GM12801 (cell line): Measurements from ENCODE around the gene PARD3B.

ENCODE experiments used
- TF ChIP-seq, protein P1 (sequence below): IDR thresholded peaks from one replicate; pipeline ENCODE4 v1.5.1; 2011; ENCODE audit warnings: control low read depth; ENCODE audit not compliant: insufficient read length; ENCODE audit errors: extremely low read depth

Gene PARD3B

DNA sequence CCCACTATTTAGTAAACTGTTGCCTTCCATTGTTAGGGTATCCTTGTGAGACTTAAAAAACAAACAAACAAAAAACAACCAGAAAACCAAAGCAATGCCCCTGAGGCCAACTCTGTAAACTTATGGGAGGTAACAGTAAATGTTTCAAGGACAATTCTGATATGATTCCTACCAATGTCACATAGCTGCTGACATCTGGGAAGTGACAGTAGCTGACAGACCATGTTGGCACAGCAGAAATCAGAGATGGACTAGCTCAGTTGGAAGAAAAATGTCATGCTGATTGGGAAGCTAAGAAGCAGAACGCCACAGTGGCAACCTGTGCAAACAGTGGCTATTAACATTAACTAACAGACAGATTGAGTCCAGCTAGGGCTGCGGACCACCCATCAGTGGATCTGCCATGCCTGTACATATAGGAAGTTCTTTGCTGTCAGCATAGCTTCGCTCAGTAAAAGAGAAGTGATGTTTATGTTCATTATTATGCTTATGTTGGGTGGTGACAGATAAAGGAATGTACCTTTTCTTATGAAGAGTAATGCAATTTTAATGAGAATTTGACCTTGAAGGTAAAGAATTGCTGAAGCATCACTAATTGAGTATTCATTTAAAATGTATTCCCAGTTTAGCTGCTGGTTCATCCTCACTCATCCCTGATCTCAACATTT lies 180.6 kb downstream of the PARD3B start:
- TF ChIP-seq, protein P1, sequence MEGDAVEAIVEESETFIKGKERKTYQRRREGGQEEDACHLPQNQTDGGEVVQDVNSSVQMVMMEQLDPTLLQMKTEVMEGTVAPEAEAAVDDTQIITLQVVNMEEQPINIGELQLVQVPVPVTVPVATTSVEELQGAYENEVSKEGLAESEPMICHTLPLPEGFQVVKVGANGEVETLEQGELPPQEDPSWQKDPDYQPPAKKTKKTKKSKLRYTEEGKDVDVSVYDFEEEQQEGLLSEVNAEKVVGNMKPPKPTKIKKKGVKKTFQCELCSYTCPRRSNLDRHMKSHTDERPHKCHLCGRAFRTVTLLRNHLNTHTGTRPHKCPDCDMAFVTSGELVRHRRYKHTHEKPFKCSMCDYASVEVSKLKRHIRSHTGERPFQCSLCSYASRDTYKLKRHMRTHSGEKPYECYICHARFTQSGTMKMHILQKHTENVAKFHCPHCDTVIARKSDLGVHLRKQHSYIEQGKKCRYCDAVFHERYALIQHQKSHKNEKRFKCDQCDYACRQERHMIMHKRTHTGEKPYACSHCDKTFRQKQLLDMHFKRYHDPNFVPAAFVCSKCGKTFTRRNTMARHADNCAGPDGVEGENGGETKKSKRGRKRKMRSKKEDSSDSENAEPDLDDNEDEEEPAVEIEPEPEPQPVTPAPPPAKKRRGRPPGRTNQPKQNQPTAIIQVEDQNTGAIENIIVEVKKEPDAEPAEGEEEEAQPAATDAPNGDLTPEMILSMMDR, result no peak

DNA sequence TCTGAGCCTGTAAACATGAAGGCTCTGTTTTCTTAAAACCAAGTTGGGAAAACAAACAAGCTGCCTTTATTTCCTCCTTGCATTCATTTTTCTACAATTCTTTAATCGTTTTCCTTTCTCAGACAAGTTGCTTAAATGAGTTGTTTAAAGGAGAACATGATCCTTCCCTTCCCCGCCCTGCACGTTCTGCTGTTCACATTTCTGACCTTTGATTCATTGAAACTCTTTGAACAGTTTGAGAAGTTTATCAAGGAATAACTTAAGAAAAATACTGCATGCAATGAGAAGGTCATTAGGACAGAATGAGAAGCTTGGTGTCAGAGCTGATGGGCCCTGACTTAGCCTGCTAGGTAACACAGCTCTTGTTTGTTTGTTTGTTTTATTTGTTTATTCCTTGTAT lies 181.6 kb downstream of the PARD3B start:
- TF ChIP-seq, protein P1, result no peak

DNA sequence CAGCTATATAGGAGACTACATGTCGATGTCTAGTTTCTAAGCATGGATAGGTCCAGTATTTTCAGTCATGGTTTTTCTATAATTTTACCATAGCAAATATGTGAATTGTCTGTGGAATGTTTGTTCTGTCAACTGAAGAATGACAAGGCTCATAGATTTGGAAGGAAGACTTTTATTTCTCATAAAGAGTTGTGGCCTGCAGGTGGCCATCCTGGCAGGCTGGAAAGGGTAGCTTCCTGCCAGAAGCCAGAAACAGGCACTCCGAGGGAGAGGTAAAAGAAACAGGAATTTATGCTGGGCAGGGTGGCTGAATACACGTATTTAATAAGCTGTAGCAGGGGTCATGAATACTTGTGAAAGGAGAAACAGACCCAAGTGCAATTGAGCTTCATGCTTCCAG lies 182.1 kb downstream of the PARD3B start:
- TF ChIP-seq, protein P1, result no peak

DNA sequence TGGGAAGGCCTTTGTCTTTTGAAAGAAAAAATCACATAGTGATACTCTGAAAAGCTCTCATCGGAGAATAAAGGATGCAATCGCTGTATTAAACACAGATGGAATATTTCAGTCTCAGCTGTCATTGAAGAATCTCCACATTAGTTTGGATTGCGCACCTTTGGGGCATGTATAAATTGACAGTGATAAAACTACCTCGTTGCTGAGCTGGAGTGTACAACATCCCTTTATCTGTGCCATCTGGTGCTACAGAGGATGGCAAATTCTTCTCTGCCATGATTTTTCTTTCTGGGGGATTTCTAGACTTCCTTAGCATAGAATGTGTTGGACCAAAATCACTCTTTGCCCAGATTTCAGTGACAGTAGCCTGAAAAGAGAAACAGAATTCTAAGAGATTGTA lies 185.3 kb downstream of the PARD3B start:
- TF ChIP-seq, protein P1, result no peak

DNA sequence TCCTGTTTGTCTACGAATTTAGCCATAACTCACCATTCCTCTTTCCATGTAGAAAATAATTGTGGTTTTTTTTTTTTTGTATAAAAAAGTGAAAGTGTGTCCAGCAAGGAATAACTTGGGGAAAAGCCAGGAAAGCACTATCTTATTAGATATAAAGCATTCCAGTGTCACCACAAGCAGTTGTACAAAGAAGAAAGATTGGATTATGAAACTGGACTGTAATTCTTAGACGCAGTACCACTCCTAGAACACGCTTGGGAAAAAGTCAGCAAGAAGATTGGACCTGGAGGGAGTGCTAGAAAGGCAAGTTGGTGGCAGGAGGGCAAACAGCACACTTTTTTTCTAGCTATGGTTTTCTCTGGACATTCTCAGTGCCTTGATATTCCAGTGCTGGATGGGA lies 186.7 kb downstream of the PARD3B start:
- TF ChIP-seq, protein P1, result no peak

DNA sequence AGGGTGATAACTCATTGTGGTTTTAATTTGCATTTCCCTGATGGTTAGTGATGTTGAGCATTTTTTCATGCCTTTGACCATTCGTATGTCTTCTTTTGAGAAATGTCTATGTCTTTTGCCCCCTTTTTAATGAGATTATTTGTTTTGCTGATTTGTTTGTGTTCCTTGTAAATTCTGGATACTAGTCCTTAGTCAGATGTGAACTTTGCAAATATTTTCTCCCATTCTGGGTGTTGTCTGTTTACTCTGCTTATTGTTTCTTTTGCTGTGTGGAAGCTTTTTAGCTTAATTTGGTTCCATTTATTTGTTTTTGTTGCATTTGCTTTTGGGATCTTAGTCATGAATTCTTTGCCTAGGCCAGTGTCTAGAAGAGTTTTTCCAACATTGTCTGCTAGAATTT lies 192.0 kb downstream of the PARD3B start:
- TF ChIP-seq, protein P1, result no peak

DNA sequence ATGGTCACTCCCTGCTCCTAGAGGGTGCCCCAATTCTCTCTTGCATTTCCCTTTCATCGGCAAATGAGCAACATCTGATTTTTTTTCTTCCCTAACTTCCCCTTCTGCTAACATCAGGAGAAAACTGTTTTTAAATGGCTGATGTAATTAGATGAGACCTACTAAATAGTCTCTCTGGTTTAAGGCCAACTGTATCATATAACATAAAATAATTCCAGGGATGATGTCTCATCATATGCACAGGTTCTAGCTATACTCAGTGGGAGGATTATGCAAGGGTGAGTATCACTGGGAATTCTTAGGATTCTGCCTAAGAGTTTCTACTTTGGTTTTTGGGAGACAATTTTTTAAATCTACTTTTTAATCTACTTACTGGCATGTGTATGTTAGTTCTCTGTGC lies 193.4 kb downstream of the PARD3B start:
- TF ChIP-seq, protein P1, result no peak
